DMS 273 (cell line): ENCODE data around the gene CS.
"Not testable (repeated sequence)": the region's sequence is repeated elsewhere in the genome, so short reads cannot be mapped to it uniquely, and the experiment has no call there.

Experiments
- DNase-seq: peaks from one replicate; lab custom pipeline; 2025; ENCODE audit not compliant: unreplicated experiment; lab: John Stamatoyannopoulos, UW

CS gene

GRCh38 chr12:56282030-56282429 is 18.1 kb downstream of the CS start:
- DNase-seq = no peak

- no peak for DNase-seq
These were observed 19.3 kb downstream of the CS start for GRCh38 chr12:56280849-56281248.

- no peak for DNase-seq
These were observed 21.2 kb downstream of the CS start for GRCh38 chr12:56278905-56279304.

- no peak for DNase-seq
These were observed 25.8 kb downstream of the CS start for GRCh38 chr12:56274299-56274698.

- DNase-seq = not testable (repeated sequence)
These were observed 27.7 kb downstream of the CS start for GRCh38 chr12:56272468-56272867.

- DNase-seq = peak; percentile 48
These were observed 29.1 kb downstream of the CS start for GRCh38 chr12:56271031-56271430.

GRCh38 chr12:56267443-56268071 is 32.6 kb downstream of the CS start:
- DNase-seq = no peak

- DNase-seq = peak; percentile 95
These were observed 33.3 kb downstream of the CS start, which contains the start of gene COQ10A for GRCh38 chr12:56266693-56267442. COQ10A (plus strand) TSS chr12:56266942; CDS start chr12:56267119, 177 bp downstream.

GRCh38 chr12:56266068-56266692 is 34.0 kb downstream of the CS start:
- not testable (repeated sequence) for DNase-seq

GRCh38 chr12:56262955-56263354 is 37.2 kb downstream of the CS start:
- DNase-seq = not testable (repeated sequence)

- DNase-seq = no peak
These were observed 38.5 kb downstream of the CS start for GRCh38 chr12:56261503-56262232.

GRCh38 chr12:56260921-56261320 is 39.2 kb downstream of the CS start:
- DNase-seq = no peak

GRCh38 chr12:56260380-56260779 is 39.8 kb downstream of the CS start:
- DNase-seq = no peak

- no peak for DNase-seq
These were observed 41.3 kb downstream of the CS start for GRCh38 chr12:56258820-56259183.

GRCh38 chr12:56258068-56258819 is 41.9 kb downstream of the CS start, which contains the start of gene ANKRD52:
ANKRD52 (minus strand) TSS chr12:56258384; CDS start chr12:56258269, 115 bp downstream.
- peak; percentile 86 for DNase-seq

GRCh38 chr12:56257491-56258067 is 42.6 kb downstream of the CS start:
- DNase-seq = peak; percentile 63

- no peak for DNase-seq
These were observed 43.1 kb downstream of the CS start for GRCh38 chr12:56257071-56257470.

- DNase-seq = peak; percentile 28
These were observed 43.7 kb downstream of the CS start for GRCh38 chr12:56256326-56256960.

GRCh38 chr12:56255671-56256070 is 44.5 kb downstream of the CS start:
- no peak for DNase-seq

GRCh38 chr12:56253091-56253490 is 47.0 kb downstream of the CS start:
- no peak for DNase-seq
